WTC11 (cell line): ENCODE results near the gene AGTR1. TPM values are rescaled to one million over a fixed set of nuclear protein-coding genes. Genes with fewer than 3 reads are reported as not detected.

Experiments
- ATAC-seq: fragments of 200-7000 bp; cut with Tn5 transposase; 2 replicates; pipeline ENCODE4 v1.10.0; 2021; ENCODE audit warnings: mild to moderate bottlenecking, moderate library complexity
- CTCF ChIA-PET: fragments of 300-600 bp; sonication (Branson Sonifier 250); formaldehyde crosslinking; loops from one replicate; lab custom pipeline; 2021; ENCODE audit warnings: antibody characterized with exemption; lab: Charles Lee
- POLR2A ChIA-PET: fragments of 350-600 bp; sonication (Branson Sonifier 250); formaldehyde crosslinking; loops from one replicate; lab custom pipeline; 2021; ENCODE audit warnings: antibody characterized with exemption; lab: Charles Lee
- DNase-seq: peaks from one replicate; pipeline ENCODE4 v3.0.0; 2021; ENCODE audit warnings: low spot score
- H3K27ac Mint-ChIP-seq: 2 replicates; pipeline ENCODE4 v1.8.0; 2021; ENCODE audit warnings: mixed read lengths
- H3K27me3 Mint-ChIP-seq: 2 replicates; pipeline ENCODE4 v1.8.0; 2021; ENCODE audit warnings: low read depth, mild to moderate bottlenecking, moderate library complexity, mixed read lengths
- H3K36me3 Mint-ChIP-seq: 2 replicates; pipeline ENCODE4 v1.8.0; 2021; ENCODE audit warnings: mixed read lengths
- H3K4me1 Mint-ChIP-seq: 2 replicates; pipeline ENCODE4 v1.8.0; 2022; ENCODE audit warnings: mixed read lengths
- H3K4me3 Mint-ChIP-seq: 2 replicates; pipeline ENCODE4 v1.8.0; 2021; ENCODE audit warnings: mild to moderate bottlenecking, moderate library complexity, mixed read lengths
- H3K9me3 Mint-ChIP-seq: 2 replicates; pipeline ENCODE4 v1.8.0; 2021; ENCODE audit warnings: mixed read lengths
- ELF4 ChIP-seq: sonication (generic); formaldehyde crosslinking; IDR thresholded peaks from 2 replicates; pipeline ENCODE4 v1.8.1; 2022; ENCODE audit warnings: low read depth, mild to moderate bottlenecking, moderate library complexity, missing genetic modification reagents
- FOXK1 ChIP-seq: sonication (generic); formaldehyde crosslinking; IDR thresholded peaks from 2 replicates; pipeline ENCODE4 v1.8.0; 2022; ENCODE audit warnings: mild to moderate bottlenecking, moderate library complexity, missing genetic modification reagents
- GRHL2 ChIP-seq: fragments of 250-450 bp; sonication (Bioruptor Pico); IDR thresholded peaks from 2 replicates; pipeline ENCODE4 v1.8.0; 2022; ENCODE audit warnings: mild to moderate bottlenecking, moderate library complexity; ENCODE audit not compliant: insufficient replicate concordance, severe bottlenecking
- OVOL2 ChIP-seq: fragments of 250-450 bp; sonication (Bioruptor Pico); IDR thresholded peaks from 2 replicates; pipeline ENCODE4 v1.9.0; 2021; ENCODE audit warnings: mild to moderate bottlenecking, borderline replicate concordance
- RELA ChIP-seq: sonication (generic); formaldehyde crosslinking; IDR thresholded peaks from 2 replicates; pipeline ENCODE4 v1.8.1; 2022; ENCODE audit warnings: missing genetic modification reagents, mild to moderate bottlenecking, borderline replicate concordance
- SOX15 ChIP-seq: fragments of 250-450 bp; sonication (Bioruptor Pico); IDR thresholded peaks from 2 replicates; pipeline ENCODE4 v1.9.0; 2021; ENCODE audit warnings: mild to moderate bottlenecking
- ZNF317 ChIP-seq: sonication (generic); formaldehyde crosslinking; IDR thresholded peaks from 2 replicates; pipeline ENCODE4 v1.8.1; 2023; ENCODE audit warnings: low read depth, mild to moderate bottlenecking, moderate library complexity, missing genetic modification reagents, borderline replicate concordance
- total RNA-seq: library from RNA; stranded (reverse); gene quantifications from 3 replicates; pipeline ENCODE4 v1.2.3, GENCODE V29; 2021
- TF ChIP-seq, protein P1 (sequence below): sonication (generic); formaldehyde crosslinking; IDR thresholded peaks from 2 replicates; pipeline ENCODE4 v1.8.0; 2023; ENCODE audit warnings: missing genetic modification reagents, mild to moderate bottlenecking, borderline replicate concordance
- TF ChIP-seq, protein P2 (sequence below): sonication (generic); formaldehyde crosslinking; IDR thresholded peaks from 2 replicates; pipeline ENCODE4 v1.8.0; 2023; ENCODE audit warnings: mild to moderate bottlenecking, missing genetic modification reagents
- TF ChIP-seq, protein P3 (sequence below): sonication (generic); formaldehyde crosslinking; IDR thresholded peaks from 2 replicates; pipeline ENCODE4 v1.8.1; 2023; ENCODE audit warnings: mild to moderate bottlenecking, missing genetic modification reagents, moderate library complexity
- TF ChIP-seq, protein P4 (sequence below): fragments of 250-450 bp; sonication (Bioruptor Pico); IDR thresholded peaks from 2 replicates; pipeline ENCODE4 v2.1.2; 2022; ENCODE audit warnings: mild to moderate bottlenecking, moderate library complexity
- TF ChIP-seq, protein P5 (sequence below): sonication (generic); formaldehyde crosslinking; IDR thresholded peaks from 2 replicates; pipeline ENCODE4 v1.8.0; 2022; ENCODE audit warnings: mild to moderate bottlenecking, missing genetic modification reagents
- TF ChIP-seq, protein P6 (sequence below): sonication (generic); formaldehyde crosslinking; IDR thresholded peaks from 2 replicates; pipeline ENCODE4 v1.8.1; 2022; ENCODE audit warnings: mild to moderate bottlenecking, missing genetic modification reagents, moderate library complexity, borderline replicate concordance

AGTR1 gene
- total RNA-seq, 1 experiment from 2014 or later: 0.13 TPM

DNA sequence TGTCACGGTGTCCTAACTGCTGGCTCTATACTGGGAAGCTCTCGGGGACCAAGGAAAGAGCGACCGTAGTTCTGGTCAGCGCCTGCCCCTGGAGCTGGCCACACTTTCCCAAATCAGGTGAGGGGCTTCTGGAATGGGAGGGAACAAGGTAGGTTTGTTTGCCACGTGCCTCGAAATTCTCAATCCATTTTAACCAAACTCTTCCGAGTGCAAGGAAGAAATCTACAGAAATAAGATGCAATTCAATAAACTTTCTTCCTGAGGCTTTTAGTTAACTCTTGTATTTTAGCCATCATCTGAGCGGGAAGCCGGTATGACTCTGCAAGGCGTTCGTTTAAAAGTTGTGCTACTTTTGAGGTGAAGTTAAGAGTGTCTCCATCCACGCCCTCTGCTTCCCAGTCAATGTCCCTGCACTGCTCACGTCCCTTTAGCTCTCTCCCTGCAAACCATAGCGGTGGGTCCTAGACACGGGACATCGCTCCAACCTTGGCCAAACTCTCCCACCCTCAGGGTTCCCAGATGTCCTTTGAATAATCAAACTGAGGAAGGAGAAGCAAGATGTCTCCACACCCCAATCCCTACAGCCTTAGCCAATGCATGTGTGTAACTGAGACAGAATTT is 597 bp downstream of the AGTR1 start (continued):
- TF ChIP-seq, protein P1, sequence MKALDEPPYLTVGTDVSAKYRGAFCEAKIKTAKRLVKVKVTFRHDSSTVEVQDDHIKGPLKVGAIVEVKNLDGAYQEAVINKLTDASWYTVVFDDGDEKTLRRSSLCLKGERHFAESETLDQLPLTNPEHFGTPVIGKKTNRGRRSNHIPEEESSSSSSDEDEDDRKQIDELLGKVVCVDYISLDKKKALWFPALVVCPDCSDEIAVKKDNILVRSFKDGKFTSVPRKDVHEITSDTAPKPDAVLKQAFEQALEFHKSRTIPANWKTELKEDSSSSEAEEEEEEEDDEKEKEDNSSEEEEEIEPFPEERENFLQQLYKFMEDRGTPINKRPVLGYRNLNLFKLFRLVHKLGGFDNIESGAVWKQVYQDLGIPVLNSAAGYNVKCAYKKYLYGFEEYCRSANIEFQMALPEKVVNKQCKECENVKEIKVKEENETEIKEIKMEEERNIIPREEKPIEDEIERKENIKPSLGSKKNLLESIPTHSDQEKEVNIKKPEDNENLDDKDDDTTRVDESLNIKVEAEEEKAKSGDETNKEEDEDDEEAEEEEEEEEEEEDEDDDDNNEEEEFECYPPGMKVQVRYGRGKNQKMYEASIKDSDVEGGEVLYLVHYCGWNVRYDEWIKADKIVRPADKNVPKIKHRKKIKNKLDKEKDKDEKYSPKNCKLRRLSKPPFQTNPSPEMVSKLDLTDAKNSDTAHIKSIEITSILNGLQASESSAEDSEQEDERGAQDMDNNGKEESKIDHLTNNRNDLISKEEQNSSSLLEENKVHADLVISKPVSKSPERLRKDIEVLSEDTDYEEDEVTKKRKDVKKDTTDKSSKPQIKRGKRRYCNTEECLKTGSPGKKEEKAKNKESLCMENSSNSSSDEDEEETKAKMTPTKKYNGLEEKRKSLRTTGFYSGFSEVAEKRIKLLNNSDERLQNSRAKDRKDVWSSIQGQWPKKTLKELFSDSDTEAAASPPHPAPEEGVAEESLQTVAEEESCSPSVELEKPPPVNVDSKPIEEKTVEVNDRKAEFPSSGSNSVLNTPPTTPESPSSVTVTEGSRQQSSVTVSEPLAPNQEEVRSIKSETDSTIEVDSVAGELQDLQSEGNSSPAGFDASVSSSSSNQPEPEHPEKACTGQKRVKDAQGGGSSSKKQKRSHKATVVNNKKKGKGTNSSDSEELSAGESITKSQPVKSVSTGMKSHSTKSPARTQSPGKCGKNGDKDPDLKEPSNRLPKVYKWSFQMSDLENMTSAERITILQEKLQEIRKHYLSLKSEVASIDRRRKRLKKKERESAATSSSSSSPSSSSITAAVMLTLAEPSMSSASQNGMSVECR (CRISPR knock-in tag): no peak
- TF ChIP-seq FOXK1 (no peak), OVOL2 (no peak), SOX15 (CRISPR knock-in tag) (no peak)

DNA sequence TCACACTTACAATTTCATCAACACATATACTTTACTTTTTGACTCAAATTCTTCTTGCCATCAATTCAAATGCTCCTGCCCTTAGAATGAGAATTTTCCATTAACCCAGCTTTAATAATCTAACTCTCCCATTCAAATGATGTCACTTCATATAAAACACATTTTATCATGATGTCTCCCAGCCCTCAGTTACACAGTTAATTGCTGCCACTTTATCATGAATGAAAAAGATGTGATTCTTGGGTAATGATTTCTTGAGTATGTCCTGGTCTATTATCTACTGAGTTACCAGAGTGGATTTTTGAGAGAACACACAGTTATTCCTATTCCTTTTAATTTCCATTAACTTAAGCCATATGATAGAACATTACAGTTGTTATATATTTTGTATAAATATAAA is 7.6 kb downstream of the AGTR1 start:
- Mint-ChIP-seq H3K4me3 (no peak overlapping the region), H3K9me3 (no peaks in the 10 kb centered on the region), H3K27me3 (peaks cover 4% of the 10 kb centered on the region; the same call in 1 of the 2 replicates), H3K4me1 (peaks cover 9% of the 10 kb centered on the region), H3K36me3 (no peaks in the 10 kb centered on the region), H3K27ac (no peak overlapping the region)
- TF ChIP-seq, protein P2, sequence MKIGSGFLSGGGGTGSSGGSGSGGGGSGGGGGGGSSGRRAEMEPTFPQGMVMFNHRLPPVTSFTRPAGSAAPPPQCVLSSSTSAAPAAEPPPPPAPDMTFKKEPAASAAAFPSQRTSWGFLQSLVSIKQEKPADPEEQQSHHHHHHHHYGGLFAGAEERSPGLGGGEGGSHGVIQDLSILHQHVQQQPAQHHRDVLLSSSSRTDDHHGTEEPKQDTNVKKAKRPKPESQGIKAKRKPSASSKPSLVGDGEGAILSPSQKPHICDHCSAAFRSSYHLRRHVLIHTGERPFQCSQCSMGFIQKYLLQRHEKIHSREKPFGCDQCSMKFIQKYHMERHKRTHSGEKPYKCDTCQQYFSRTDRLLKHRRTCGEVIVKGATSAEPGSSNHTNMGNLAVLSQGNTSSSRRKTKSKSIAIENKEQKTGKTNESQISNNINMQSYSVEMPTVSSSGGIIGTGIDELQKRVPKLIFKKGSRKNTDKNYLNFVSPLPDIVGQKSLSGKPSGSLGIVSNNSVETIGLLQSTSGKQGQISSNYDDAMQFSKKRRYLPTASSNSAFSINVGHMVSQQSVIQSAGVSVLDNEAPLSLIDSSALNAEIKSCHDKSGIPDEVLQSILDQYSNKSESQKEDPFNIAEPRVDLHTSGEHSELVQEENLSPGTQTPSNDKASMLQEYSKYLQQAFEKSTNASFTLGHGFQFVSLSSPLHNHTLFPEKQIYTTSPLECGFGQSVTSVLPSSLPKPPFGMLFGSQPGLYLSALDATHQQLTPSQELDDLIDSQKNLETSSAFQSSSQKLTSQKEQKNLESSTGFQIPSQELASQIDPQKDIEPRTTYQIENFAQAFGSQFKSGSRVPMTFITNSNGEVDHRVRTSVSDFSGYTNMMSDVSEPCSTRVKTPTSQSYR (CRISPR knock-in tag): no peak
- TF ChIP-seq, protein P3, sequence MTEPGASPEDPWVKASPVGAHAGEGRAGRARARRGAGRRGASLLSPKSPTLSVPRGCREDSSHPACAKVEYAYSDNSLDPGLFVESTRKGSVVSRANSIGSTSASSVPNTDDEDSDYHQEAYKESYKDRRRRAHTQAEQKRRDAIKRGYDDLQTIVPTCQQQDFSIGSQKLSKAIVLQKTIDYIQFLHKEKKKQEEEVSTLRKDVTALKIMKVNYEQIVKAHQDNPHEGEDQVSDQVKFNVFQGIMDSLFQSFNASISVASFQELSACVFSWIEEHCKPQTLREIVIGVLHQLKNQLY (CRISPR knock-in tag): no peak
- TF ChIP-seq ELF4 (CRISPR knock-in tag) (no peak), RELA (CRISPR knock-in tag) (no peak), ZNF317 (CRISPR knock-in tag) (no peak), GRHL2 (CRISPR knock-in tag) (no peak)
- TF ChIP-seq, protein P1 (CRISPR knock-in tag): no peak
- TF ChIP-seq, protein P4, sequence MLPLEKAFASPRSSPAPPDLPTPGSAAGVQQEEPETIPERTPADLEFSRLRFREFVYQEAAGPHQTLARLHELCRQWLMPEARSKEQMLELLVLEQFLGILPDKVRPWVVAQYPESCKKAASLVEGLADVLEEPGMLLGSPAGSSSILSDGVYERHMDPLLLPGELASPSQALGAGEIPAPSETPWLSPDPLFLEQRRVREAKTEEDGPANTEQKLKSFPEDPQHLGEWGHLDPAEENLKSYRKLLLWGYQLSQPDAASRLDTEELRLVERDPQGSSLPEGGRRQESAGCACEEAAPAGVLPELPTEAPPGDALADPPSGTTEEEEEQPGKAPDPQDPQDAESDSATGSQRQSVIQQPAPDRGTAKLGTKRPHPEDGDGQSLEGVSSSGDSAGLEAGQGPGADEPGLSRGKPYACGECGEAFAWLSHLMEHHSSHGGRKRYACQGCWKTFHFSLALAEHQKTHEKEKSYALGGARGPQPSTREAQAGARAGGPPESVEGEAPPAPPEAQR: no peak
- TF ChIP-seq, protein P5, sequence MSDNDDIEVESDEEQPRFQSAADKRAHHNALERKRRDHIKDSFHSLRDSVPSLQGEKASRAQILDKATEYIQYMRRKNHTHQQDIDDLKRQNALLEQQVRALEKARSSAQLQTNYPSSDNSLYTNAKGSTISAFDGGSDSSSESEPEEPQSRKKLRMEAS (CRISPR knock-in tag): no peak
- TF ChIP-seq, protein P6, sequence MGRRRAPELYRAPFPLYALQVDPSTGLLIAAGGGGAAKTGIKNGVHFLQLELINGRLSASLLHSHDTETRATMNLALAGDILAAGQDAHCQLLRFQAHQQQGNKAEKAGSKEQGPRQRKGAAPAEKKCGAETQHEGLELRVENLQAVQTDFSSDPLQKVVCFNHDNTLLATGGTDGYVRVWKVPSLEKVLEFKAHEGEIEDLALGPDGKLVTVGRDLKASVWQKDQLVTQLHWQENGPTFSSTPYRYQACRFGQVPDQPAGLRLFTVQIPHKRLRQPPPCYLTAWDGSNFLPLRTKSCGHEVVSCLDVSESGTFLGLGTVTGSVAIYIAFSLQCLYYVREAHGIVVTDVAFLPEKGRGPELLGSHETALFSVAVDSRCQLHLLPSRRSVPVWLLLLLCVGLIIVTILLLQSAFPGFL (CRISPR knock-in tag): no peak
- CTCF ChIA-PET: no interaction called here
- DNase-seq (no peak), ATAC-seq (no peak)
- POLR2A ChIA-PET: no interaction called here
